ENCODE measurements around the gene PLA2G4C. TPM values are rescaled to one million over a fixed set of nuclear protein-coding genes. Genes with fewer than 3 reads are reported as not detected.

Gene PLA2G4C
- total and polyA plus RNA-seq, 2 of the 8 experiments (the other 6 are each of a cell fraction or from before 2014, with no cell fraction given), result 14.9 to 20.5 TPM

- TF ChIP-seq CHD7 (IDR thresholded peaks at IDR 0.05; ENCODE audit: insufficient replicate concordance, low read length) (no peak), TCF12 (IDR thresholded peaks at IDR 0.05; ENCODE audit: low read depth, low read length) (no peak), CBX8 (IDR thresholded peaks at IDR 0.05; ENCODE audit: borderline replicate concordance, low read depth, low read length) (no peak), HDAC2 (IDR thresholded peaks at IDR 0.05; ENCODE audit: borderline replicate concordance in 1 of 2, low read depth in 2 of 2, low read length in 2 of 2) (no peak)
- TF ChIP-seq, protein P1, sequence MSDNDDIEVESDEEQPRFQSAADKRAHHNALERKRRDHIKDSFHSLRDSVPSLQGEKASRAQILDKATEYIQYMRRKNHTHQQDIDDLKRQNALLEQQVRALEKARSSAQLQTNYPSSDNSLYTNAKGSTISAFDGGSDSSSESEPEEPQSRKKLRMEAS (IDR thresholded peaks at IDR 0.05), result no peak
These were observed 22.5 kb upstream of the PLA2G4C start (continued) for GRCh38 chr19:48133094-48133493.
